Cardiac septum (tissue), 1 donor: ENCODE measurements around the gene LGI2. TPM values are rescaled to one million over a fixed set of nuclear protein-coding genes. Genes with fewer than 3 reads are reported as not detected.

ENCODE experiments used
- DNase-seq: peaks from one replicate; pipeline ENCODE4 v3.0.0-alpha.2; 2020; ENCODE audit warnings: low spot score
- intact Hi-C: fragments of 100-400 bp; cut with DNase I; formaldehyde crosslinking; loops from one replicate; pipeline ENCODE4 v1.14.0; 2022
- total RNA-seq: library from RNA; stranded (reverse); fragmentation: NEBNext Ultra II Directional; extraction: Animal tissue kit (Norgen Biotek cat#: 25700); gene quantifications from one replicate; pipeline ENCODE4 v1.2.1, GENCODE V29; 2021
- donor health status: DM: no; HTN: no; CAD: no.

LGI2 gene
- total RNA-seq, 1 donor from 2014 or later, result 5.0 TPM

DNA sequence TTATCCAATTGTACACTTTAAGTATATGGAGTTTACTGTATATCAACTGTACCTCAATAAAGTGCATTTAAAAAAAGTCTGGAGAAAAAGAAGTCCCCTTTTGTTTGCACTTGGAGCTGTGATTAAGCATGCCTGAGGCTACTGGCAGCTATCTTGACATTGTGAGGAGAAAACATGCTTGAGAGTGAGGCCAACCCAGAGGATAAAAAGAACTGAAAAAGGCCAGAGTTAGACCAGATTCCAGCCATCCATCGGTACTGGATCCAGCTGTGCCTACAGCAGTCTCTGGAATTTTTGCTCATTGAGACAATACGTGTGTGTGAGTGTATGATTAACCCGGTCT lies 57.4 kb downstream of the LGI2 start:
- intact Hi-C loops, result no loop called here

DNA sequence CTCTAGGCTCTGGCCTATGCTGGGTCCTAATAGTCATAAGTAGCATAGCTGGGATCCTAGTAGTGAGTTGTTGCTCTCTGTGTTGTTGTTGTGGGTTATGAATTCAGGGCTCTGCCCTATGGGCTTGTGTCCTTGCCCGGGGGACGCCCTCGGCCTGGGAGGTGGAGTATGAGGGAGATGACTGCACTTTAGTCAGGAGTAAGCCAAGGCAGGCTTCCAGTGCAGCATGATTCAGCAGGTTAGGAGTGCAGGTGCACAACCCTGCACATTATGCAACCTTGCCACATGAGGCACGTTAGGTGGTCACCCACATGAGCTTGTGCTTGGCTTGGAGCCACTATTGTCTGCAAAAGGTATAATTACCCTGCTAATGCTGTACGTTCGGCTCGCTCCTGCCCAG lies 59.6 kb downstream of the LGI2 start:
- intact Hi-C loops, result no loop called here

More for the DNA sequence above, 57.4 kb downstream of the LGI2 start:
- DNase-seq, result no peak

DNA sequence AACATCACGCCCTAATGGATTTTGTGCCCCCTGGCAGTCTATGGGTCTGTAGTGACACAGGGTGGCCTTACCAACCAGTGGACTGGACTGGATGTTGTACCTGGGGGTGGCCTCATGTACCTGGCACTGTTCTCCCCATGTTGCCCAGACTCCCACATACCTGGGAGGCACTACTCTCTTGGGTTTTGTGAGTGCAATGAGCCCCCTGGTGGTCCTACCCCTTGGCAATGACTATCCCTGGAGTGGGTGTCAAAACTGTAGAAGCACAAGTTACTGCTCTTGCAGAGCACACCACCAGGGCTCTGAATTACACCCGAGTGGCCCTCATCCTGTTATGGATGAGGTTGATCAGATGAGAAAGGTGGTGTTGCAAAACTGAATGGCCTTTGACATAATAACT lies 60.1 kb downstream of the LGI2 start:
- intact Hi-C loops, result no loop called here
- no peak for DNase-seq

More for the DNA sequence above, 59.6 kb downstream of the LGI2 start:
- no peak for DNase-seq

DNA sequence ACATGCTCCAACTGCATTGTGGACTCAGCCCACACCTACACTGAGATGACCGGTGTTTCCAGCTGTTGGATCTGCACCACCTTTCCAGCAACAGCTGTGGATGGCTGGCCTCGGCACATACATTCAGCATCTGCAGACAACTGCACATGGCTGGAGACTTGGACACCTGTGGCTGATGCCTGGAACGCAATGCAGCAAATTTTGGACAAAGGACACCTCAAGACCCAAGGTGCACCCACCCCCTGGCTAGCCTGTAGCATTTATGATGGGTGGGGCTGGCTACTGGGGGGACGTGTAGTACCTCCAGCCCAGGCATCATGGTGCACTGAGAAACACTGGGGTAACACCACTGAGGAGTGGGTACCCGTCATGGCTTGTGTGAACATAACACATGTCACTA lies 60.6 kb downstream of the LGI2 start:
- DNase-seq, result no peak
- intact Hi-C loops, result no loop called here

DNA sequence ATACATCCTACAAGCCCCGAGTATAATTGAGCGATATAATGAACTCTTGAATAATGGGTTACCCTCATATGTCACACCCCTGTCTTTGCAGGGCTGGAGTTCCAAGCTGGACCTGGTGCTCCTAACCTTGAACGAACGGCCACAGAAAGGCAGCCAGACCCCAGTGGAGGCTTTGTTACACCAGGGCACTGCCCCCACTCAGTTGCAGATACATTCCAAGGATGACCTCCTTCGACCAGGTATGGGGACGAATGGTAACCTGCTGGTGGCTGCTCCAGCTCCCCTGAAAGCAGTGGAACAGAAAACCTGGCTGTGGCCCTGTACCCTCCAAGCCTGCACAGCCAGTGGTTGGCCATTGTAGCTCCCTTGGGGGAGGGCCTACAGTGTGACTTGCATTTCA lies 61.3 kb downstream of the LGI2 start:
- no peak for DNase-seq
- intact Hi-C loops, result no loop called here

DNA sequence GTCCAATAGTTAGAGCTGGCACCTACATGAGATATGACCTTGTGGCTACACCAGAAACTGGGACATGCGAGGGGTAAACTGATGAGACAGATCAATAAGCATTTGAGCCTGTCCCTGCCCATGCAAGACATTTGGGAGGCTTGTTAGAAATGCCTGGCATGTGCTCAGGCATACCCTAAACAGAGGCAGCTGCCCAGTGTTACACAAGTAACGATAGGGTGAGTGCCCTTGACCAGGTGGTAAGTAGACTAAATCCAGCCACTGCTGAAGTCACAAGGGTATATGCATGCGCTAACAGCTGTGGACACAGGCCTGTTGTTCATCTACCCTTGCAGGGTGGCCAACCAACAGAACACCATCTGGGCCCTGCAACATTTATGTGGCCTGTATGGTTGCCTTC lies 61.8 kb downstream of the LGI2 start:
- no peak for DNase-seq
- intact Hi-C loops, result no loop called here

DNA sequence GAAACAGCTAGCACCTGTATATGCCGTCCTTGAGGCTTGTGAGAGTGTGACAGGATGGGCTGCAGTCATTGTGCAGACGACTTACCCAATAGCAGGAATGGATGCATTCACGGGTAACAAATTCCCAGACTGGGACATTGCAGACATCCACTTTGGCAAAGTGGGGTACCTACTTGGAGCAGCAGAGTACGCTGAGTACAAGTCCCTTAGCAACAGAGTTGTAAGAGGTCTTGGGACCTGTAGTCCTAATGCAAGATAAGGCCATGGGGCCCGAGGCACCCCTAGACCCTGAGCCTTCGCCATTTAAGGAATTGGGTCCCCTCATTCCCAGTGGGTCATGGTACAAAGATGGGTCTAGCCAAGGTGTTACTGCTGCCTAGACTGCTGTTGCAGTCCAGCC lies 62.5 kb downstream of the LGI2 start:
- intact Hi-C loops, result no loop called here
- no peak for DNase-seq

DNA sequence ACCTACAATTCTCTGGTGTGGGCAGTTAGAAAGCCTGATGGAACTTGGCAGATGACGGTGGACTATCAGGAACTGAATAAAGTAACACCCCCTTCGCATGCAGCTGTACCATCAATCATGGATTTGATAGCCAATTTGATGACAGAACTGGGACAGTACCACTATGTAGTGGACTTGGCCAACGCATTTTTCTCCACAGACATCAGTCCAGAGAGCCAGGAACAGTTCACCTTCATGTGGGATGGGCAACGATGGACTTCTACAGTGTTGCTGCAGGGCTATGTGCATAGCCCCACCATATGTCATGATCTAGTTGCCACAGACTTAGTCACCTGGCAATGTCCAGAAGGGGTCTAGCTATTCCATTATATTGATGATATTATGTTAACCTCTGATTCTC lies 63.4 kb downstream of the LGI2 start:
- no peak for DNase-seq
- intact Hi-C loops, result no loop called here

DNA sequence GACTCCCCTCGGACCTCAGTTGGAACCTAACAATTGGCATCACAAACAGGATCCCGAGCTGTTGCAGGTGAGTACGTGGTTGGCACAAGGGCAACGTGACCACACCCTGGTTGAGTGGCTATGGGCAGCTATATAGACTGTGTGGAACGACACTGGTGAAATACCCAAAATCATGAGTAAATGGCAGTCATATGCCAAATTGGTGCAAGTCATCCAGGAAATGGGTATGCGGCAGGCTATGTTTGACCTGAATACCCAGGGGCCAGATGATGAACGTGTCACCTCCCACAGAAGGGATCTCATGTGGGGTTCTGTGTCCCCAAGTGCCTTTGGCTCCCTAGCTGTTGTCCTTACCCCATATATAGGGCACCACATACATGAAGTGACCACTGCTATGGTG lies 64.7 kb downstream of the LGI2 start:
- intact Hi-C loops, result no loop called here
- DNase-seq, result no peak

DNA sequence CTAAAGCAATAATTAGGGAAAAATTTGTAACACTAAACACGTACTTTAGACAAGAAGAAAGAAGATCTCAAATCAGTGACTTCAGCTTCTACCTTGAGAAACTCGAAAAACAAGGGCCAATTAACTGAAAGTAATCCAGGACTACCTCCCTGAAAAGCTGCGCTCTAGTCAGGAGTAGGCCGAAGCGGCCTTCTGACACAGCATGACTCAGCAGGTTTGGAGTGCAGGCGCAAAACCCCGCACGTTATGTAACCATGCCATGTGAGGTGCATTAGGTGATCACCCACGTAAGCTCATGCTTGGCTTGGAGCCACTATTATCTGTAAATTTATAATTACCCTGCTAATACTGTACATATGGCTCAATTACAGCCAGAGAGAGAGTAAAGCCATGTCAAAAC lies 65.1 kb downstream of the LGI2 start:
- no peak for DNase-seq
- intact Hi-C loops, result no loop called here

DNA sequence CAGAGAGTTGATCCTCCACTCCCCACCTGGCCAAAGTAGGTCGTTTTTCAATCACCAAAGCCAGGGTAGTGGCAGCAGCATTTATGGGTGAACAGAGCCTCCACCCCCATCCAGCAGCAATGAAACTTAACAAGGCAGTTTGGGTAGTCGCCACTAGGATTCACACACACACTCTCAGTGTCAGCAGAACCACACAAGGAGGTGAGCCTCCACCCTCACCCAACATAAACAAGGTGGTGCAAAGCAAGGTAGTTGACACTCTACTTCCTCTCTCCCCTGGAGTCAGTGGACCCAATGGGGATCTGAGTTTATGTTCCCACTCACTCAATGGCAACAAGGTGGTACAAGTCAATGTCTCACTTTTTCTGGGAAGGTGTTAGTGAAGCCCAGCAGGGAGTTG lies 67.5 kb downstream of the LGI2 start:
- intact Hi-C loops, result no loop called here
- no peak for DNase-seq

DNA sequence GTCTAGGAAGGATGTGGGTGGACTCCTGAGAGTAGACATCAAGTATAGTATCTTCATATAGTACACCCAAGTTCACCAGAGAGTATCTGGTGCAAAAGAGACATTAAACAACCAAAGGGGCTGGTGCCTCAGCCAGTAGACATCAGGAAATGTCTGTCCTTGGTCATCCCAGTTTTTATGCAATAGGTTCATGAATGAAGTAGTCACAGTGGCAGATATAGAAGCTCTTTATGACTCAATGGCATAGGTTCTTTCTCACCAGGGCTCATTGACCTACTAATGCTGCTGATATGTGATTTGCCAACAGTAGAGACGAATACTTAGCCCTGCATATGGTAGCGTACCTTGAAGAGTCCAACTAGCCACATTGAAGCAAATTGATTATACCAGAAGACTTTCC lies 72.9 kb downstream of the LGI2 start:
- intact Hi-C loops, result no loop called here
- no peak for DNase-seq

DNA sequence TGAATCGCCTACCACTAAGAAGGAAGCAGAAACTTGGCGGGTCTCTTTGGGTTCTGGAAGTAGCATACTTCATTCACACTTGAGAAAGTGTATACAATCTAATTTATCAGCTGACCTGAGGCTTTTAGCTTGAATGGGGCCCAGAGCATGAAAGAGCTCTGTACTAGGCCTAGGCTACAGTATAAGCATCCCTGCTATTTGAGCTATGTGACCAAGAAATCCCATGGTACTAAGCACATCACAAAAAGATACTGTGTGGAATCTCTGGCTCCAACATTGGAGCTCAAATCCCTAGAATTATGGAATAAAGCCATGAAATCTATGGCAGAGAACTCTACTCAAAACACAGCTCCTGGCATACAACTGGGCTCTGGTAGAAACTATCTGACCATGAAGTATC lies 74.0 kb downstream of the LGI2 start:
- no peak for DNase-seq
- intact Hi-C loops, result no loop called here

DNA sequence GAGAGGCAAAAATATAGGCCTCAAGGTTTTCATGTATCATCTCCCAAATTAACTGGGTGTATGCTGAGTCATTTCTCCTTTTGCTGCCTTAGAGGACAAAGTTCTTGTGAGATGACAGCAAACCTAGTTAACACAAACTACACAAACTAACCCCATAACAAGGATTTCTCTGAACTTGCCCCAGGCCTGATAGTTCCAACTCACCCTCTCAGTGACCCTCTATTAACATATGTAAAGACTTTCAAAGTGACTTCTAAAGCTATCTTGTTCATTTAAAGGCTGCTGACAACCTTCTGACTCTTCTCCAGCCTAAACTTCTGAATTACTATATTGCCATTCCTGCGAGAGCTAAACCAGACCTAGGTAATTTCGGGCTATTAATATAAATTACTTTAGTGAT lies 74.7 kb downstream of the LGI2 start:
- intact Hi-C loops, result no loop called here
- DNase-seq, result no peak

DNA sequence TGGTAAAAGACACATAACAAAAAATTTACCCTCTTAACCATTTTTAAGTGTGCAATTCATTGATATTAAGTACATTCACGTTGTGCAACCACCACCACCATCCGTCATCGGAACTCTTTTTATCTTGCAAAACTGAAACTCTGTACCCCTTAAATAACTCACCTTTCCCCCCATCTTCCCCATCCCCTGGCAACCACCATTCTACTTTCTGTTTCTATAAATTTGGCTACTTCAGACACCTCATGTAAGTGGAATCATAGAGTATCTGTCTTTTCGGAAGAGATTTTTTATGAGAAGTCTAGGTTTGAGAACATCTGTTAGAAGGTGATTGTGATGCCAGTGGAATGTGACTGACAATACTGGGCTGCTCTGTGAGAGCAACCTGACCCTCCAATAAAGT lies 78.1 kb downstream of the LGI2 start:
- intact Hi-C loops, result no loop called here

DNA sequence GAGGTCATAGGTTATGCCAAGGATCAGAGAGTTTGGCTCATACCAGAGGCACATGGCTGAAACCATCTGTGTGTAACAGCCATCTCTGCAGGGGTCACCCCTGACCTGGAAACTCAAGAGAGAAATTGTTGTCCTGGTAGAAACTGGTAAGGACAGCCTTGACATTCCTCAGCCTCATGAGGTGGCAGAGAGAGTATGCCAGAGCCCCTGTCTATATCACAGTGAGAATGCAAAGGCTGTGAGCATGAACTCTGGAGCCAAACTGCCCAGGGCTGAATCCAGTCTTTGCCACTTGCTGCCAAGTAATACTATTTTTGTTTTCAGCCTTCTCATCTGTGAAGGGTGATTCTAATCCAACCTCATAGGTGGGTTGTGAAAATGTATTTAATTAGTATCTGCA lies 80.8 kb downstream of the LGI2 start:
- no peak for DNase-seq
- intact Hi-C loops, result no loop called here

More for the DNA sequence above, 78.1 kb downstream of the LGI2 start:
- no peak for DNase-seq

Other genes with a start within 250 kb of the LGI2 start
- gene SOD3, start 235.4 kb downstream of the LGI2 start, total RNA-seq, result 115 TPM
- 11.7 TPM for gene CCDC149, start 117.9 kb downstream of the LGI2 start, total RNA-seq
- 6.6 TPM for gene SEPSECS, start 129.5 kb upstream of the LGI2 start, total RNA-seq
- gene PI4K2B, start 203.1 kb upstream of the LGI2 start, total RNA-seq, result 3.4 TPM